GM19452 (cell line): ENCODE measurements around the gene MTR.
A peak's percentile ranks its signal among the peaks of the same experiment; 100 is the strongest.

ENCODE experiments used
- ATAC-seq: cut with Tn5 transposase; IDR thresholded peaks from one replicate; pipeline ENCODE4 v1.9.1; 2021; ENCODE audit not compliant: unreplicated experiment

Gene MTR

DNA sequence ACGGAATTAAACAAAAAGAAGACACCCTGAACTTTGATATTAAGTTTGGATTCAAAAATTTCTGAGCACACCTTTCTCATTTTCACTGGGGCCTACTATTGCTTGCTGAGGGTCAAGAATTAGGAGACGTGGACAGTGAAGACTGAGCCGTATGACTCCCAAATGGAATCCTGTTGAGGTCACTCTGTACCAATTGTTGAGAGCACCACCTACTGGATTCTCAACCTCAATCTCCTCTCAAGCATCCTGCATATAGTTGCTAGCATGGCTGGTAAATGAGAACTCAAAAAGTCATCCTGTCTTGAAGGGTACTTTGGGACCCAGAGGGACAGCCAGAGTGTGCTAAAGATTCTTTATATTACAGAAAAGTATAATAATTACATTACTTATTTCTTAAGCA is 20.2 kb upstream of the MTR start:
- ATAC-seq: no peak

GRCh38 chr1:236779312-236779711 is 15.8 kb upstream of the MTR start:
- no peak for ATAC-seq

DNA sequence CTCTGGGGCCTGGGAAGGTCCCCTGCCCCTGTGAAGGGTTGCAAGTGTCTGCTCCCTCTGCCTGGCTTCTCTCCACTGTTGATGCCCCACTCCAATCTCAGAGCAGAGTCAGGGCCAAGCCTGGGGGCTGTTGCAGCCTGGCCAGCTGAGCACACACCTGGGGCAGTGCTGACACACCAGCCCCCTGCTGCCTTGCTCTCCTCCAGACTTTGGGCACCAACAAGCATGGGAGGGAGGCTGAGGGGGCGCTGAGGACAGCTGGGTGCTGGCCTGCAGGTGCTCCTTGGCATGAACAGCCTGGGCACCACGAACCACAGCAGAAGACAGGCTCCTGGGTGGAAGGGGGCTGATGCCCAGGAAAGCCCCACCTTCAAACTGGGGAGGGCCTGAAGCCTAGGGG is 9.6 kb upstream of the MTR start:
- no peak for ATAC-seq

DNA sequence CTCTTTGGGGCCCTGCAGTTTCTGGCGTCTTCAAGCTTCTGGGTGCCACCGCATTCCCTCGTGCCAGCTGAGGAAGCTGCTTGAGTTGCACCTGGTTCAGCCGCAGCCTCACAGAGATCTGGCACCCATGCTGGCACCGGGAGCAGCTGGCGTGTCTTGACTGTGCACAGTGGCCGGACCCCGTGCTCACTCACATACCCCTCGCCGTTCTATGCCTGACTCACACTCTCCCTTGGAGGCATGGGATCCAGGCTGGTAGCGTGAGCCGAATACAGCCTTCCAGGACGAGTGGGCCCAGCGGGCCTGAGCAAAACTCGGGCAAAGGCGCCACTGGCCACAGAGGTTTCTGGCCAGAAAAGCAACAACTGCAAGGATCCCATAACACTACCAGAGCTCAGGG is 8.6 kb upstream of the MTR start:
- ATAC-seq: no peak

GRCh38 chr1:236794585-236795034 is 482 bp upstream of the MTR start:
- no peak for ATAC-seq

GRCh38 chr1:236795757-236796667 is 920 bp downstream of the MTR start:
- peak; percentile 24 for ATAC-seq

DNA sequence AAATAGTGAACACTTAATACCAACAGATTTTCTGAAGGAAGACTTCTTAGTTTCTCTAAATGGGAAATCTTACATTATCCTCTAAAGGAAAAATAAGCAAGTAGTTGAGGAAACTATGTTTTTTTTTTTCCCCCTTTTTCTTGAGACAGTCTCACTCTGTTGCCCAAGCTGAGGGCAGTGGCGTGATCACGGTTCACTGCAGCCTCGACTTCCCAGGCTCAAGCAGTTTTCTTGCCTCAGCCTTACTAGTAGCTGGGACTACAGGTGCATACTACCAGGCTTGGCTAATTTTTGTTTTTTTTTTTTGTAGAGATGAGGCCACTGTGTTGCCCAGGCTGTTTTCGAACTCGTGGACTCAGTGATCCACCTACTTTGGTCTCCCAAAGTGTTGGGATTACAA is 3.9 kb downstream of the MTR start:
- no peak for ATAC-seq

DNA sequence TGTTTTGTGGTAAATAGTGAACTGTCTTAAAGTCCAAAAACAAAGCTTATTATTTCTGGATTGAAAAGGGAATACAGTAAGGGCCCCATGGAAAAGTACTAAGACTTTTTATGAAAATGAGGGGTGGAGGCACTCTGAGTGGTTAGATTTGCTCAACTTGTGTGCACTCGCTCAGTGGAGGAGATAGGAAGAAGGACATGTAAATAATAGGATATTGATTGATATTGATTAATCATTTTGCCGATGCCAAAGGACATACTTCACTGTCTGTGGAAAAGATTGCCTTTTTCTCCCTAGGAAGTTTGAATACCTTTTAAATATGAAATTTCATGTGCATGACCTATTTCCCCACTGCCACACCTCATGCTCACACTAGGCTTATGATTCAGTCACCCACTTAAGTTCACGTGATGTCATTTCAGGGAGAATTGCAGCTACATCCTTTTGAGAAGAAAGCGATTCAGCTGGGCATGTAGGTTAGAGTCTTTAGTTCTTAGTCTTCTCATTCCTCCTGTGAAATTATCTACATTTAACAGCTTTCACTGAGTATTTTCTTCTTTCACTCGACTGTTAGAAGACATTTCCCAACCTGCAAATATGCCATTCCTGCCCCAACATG is 5.0 kb downstream of the MTR start:
- no peak for ATAC-seq

- no peak for ATAC-seq
Observed at GRCh38 chr1:236800623-236801022, 5.5 kb downstream of the MTR start.

DNA sequence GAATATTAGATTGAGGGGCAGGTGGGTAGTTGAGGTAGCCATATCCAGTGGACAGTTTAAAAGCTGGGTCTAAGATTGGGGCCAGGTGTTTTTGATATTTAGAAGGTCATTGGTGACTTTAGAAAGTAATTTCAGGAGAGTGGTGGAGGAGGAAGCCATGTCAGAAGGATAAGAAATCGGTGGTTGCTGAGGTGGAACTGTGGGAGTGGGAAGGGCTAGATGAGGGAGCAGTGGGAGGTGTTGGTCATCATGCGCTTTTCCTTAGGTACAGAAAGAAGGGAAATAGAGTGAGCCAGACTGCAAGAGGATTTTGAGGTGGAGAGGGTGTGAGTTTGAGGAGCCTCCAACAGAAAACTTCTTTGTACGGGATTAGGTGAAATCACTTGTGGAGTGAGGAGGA is 7.2 kb downstream of the MTR start:
- no peak for ATAC-seq

GRCh38 chr1:236806634-236807033 is 11.5 kb downstream of the MTR start:
- no peak for ATAC-seq

DNA sequence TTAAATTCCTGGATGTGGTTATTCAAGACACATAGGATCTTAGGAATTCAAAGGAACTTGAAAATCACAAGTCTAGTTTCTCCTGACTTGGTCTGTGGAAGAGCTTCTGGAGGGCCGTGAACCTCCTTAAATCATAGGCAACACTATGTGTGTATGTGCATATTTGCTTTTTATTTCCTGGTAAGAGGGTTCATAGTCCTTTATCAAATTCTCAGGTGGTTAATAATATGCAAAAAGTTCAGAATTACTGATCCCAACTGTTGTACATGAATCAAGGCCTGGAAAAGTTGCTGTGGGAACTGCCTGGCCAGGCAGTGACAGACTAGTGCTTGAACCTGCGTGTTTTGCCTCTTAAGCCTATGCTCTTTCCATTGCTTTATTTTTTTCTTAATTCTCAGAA is 12.9 kb downstream of the MTR start:
- ATAC-seq: no peak

DNA sequence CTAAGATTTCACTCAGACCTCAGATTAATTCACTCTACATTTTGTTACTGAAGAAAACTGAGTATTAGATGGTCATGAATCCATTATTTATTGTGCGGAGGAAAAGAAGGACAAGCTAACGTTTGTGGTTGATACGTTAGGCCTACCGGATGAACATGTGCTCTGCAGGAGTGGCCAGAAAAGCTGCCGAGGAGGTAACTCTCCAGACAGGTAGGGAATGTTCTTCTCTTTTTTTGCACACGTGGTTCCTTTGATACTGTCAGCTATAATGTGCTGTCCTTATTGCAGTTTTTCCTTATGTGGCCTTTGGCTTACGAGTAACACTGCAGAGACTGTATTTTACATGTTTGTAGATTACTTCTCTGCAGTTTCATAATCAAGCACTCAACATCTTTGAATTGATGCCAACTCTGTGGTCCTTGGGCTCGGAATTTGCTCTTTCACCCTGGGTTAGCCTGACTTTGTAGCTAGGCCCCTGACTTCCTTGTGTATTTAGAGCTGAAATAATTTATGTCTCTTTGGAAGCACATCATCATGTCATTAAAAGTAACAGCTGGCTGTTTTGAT is 13.6 kb downstream of the MTR start:
- ATAC-seq: no peak

- no peak for ATAC-seq
Observed at GRCh38 chr1:236809148-236809547, 14.1 kb downstream of the MTR start.

DNA sequence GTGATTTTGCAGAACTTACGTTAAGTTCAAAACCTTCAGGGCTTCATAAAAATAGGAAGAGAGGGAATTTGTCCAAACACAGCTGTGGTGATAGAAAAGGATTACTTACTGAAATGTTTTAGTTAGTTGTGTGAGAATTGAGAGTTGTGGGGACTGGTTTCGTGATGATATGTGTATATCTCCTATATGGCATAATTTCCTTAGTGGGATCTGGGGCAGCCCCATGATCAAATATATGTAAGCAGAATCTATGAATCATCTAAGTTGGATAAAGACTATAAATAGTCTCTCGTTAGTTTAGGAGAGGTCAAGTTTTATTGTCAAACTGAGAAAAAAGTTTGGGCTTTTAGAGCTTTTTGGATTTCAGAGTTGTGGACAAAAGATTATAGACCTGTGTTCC is 14.9 kb downstream of the MTR start:
- no peak for ATAC-seq

DNA sequence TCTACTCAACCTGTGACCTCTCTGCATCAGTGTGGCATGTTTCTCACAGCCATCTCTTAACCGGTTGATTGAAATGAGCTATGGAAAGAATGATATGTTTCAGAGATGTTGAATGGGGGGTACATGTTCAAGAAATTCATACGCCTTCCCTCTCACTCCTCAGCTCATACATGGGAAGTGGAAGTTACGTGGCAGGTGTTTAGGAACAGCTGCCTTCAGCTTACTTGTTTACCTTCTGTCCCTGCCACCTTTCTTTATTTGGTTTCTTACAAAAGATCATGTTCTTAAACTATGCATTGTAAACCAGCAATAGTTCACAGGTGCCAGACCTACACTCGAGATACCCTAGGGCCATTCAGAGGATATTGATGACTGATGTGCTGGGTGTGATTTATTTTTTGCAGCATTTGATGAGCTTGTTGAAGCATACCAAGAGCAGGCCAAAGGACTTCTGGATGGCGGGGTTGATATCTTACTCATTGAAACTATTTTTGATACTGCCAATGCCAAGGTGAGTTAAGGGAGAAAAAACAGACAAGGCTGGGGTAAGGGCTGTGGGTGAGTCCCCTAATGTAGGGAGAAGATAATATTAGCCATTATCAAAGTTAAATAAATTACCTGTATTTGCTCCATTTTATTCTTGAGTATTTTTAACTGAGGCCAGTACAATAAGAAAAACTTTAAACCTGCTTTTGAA is 17.4 kb downstream of the MTR start:
- no peak for ATAC-seq

DNA sequence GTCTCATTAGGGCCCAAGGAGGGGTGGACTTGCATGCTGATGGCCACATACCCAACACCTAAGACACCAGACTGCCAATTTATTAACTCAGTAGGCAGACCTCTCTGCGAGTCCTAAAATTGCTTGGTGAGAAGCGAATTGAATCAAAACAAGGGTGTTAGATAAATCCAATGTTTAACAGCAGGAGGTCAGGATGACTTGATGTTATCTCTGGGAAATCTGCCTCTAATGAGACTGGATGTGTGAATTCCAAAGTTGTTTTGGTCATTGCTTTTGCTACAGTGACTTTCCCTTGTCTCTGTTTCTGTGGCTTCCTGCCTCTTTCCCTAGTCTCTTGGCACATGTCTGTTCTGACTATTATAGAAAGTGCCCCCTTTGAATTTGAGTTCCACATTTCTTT is 20.8 kb downstream of the MTR start:
- ATAC-seq: no peak

GRCh38 chr1:236819856-236820255 is 24.8 kb downstream of the MTR start:
- no peak for ATAC-seq

DNA sequence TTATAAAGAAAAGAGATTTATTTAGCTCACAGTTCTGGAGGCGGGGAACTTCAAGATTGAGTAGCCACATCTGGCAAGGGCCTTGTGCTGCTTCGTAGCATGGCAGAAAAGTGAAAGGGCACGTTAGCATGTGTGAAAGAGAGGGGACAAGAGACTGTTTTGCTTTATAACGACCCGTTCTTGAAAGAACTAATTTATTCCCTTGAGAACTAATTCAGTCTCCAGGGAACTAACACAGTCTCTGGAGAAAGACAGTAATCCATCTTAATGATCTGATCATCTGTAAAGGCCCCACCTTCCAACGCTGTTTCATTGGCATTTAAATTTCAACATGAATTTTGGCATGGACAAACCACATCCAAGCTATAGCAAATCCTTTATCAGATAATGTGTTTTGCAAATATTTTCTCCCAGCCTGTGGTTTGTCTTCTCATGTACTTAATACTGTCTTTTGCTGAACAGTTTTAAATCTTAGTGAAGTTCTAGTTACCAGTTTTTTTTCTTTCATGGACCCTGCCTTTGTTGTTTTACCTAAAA is 26.1 kb downstream of the MTR start:
- no peak for ATAC-seq

DNA sequence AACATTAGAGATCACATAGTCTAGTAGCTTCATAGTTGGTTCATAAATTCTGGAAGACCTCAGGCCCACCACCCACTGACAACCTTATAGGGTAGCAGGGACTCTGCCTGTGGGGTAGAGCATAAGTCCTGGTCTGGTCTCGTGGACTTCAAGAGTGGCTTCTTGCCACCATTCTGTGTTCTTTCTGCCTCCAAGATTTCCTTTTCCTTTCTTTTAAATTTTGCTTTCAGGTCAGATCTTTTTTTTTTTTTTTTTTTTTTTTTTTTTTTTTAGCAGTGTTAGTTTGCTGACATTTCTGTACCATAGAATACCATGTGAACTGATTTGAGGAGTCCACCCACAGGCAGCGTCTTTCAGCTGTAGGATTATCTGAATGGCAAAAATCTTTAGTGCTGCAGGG is 28.5 kb downstream of the MTR start:
- no peak for ATAC-seq

- no peak for ATAC-seq
Observed at GRCh38 chr1:236829085-236829484, 34.0 kb downstream of the MTR start.
